Measurements from ENCODE around the gene RGL3. TPM values are rescaled to one million over a fixed set of nuclear protein-coding genes. Genes with fewer than 3 reads are reported as not detected.

RGL3 gene
- total RNA-seq, 2 experiments from 2014 or later = not detected

DNA sequence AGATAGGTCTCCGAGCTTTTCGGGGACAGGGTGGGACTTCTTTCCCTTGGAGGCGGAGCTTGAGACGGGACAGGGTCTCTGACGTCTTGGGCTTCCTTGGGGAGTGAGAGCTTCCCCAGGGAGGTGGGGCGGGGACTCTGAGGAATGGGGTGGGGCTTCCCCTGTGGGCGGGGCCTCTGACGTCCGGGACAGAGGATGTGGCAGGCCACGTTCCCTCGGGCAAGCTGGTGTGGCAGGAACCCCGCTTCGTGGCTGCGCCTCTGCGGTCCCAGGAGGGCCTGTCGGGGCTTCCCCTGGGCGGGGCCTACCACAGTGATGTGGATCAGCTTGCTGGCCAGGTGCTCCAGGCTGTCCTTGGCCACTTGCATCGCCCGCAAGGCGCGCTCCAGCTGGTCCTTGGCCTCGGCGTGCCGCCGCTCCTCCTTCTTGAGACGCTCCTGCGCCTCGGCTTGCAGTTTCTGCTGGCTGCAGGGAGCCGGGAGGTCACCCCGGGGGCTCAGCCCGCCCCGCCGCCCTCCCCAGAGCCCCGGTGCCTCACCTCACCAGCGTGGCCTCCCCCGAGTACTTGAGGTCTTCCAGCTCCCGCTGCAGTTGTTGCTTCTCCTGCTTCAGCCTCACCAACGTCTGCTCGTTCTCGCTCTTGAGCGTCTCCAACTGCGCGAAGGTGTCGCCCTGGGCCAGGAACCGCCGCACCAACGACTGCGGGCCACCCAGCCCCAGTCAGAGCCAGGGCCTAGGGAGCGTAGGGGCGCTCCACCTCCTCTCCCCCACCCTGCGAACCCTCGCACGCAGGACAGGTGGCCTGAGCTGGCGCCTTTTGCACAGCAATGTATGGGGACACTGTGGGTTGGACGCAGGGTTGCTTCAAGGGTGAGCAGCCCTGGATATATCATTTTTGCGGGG, 3.3 kb upstream of the RGL3 start:
- Mint-ChIP-seq H3K27me3 (peaks cover 62% of the 10 kb centered on the region), H3K4me3 (peak overlapping the region; percentile 83), H3K27ac (no peak overlapping the region), H3K9me3 (no peaks in the 10 kb centered on the region), H3K36me3 (ENCODE audit: low read depth) (no peaks in the 10 kb centered on the region), H3K4me1 (ENCODE audit: low read depth) (peaks cover 43% of the 10 kb centered on the region)
- TF ChIP-seq, protein P1, sequence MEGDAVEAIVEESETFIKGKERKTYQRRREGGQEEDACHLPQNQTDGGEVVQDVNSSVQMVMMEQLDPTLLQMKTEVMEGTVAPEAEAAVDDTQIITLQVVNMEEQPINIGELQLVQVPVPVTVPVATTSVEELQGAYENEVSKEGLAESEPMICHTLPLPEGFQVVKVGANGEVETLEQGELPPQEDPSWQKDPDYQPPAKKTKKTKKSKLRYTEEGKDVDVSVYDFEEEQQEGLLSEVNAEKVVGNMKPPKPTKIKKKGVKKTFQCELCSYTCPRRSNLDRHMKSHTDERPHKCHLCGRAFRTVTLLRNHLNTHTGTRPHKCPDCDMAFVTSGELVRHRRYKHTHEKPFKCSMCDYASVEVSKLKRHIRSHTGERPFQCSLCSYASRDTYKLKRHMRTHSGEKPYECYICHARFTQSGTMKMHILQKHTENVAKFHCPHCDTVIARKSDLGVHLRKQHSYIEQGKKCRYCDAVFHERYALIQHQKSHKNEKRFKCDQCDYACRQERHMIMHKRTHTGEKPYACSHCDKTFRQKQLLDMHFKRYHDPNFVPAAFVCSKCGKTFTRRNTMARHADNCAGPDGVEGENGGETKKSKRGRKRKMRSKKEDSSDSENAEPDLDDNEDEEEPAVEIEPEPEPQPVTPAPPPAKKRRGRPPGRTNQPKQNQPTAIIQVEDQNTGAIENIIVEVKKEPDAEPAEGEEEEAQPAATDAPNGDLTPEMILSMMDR (IDR thresholded peaks at IDR 0.05) = no peak
- DNase-seq (peak; percentile 24 to 85 (median 48)), ATAC-seq (ENCODE audit: poor library complexity) (peak; percentile 59)
- Histone ChIP-seq H3K27ac (ENCODE audit: low read depth in 1 of 2, low read length in 2 of 2) (no peak overlapping the region), H3K36me3 (ENCODE audit: insufficient read depth, low read length) (no peaks in the 10 kb centered on the region), H3K9me3 (ENCODE audit: control insufficient read depth in 1 of 2, insufficient read depth in 1 of 2, low read length in 2 of 2) (peaks cover 0 to 36% of the 10 kb centered on the region in 2 experiments), H3K4me1 (ENCODE audit: insufficient read depth, low read length) (peaks cover 52% of the 10 kb centered on the region), H3K27me3 (ENCODE audit: control insufficient read depth in 1 of 2, insufficient read depth in 2 of 2, low read length in 2 of 2) (peaks cover 51 to 57% of the 10 kb centered on the region in 2 experiments), H3K4me3 (ENCODE audit: low read length) (peak overlapping the region; percentile 37)
- intact Hi-C loops (cut with DNase I, micrococcal nuclease) = loop anchor here in 1 of 2 experiments (2.0 kb wide), 1 partner anchor 42 kb away; no protein-coding TSS in a partner anchor
- ChIA-PET POLR2A (interaction anchor here (1.7 to 3.0 kb wide), 5 partner anchors 13 to 60 kb away, joined by 5 to 19 read pairs (median 15); partner anchors contain the start of genes ODAD3, PRKCSH and SWSAP1), CTCF (interaction anchor here (0.6 to 2.4 kb wide), 3 partner anchors 13 to 41 kb away, joined by 4 to 20 read pairs (median 12); partner anchors contain the start of genes ODAD3 and PRKCSH)

DNA sequence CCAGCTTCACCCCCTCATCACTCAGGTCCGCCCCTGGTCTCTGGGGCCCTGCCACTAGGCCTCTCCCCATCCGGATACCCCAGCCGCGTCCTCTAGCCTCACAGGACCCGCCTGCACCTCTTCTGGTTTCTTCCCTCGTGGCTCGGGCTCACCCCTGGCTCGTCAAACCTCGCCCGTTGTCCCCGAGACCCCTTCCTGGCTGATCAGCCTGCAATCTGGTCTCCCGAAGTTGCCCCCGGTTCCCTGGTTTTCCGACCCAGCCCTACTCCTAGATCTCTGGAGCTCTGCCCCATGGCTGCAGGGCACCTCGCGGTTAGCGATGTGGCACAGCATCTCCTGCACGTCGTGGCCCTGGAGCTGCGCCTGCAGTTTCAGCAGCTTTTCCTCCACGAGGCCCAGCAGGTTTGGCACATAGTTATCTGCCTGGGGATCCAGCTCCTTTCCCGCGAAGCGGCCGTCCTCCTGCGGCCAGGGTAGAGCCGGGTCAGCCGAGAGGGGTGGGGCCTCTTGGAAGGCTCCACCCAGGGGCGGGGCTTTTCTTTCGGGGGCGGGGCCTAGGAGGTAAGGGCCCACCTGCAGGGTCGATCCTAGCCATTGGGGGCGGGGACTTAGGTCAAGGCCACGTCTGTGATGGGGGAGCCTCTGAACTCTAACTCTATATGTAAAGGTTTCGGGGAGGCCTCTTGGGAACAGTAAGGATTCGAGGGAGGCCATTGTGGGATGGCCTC, 2.4 kb upstream of the RGL3 start:
- TF ChIP-seq, protein P1 (IDR thresholded peaks at IDR 0.05) = no peak
- peaks cover 43% of the 10 kb centered on the region for H3K4me1 Mint-ChIP-seq (ENCODE audit: low read depth)

More for the DNA sequence above, 2.4 kb upstream of the RGL3 start:
- ChIA-PET POLR2A (interaction anchor here (1.0 to 3.0 kb wide), 6 partner anchors 13 to 61 kb away, joined by 3 to 19 read pairs (median 11); partner anchors contain the start of genes EPOR, ODAD3, PRKCSH and SWSAP1), CTCF (interaction anchor here (2.0 to 2.4 kb wide), 2 partner anchors 14 to 40 kb away, joined by 12 to 20 read pairs; partner anchors contain the start of genes ODAD3 and PRKCSH)
- DNase-seq (peak in 9 of 14 experiments; percentile 16 to 66 (median 31)), ATAC-seq (ENCODE audit: poor library complexity) (peak; percentile 44)
- Histone ChIP-seq H3K27me3 (ENCODE audit: control insufficient read depth in 1 of 2, insufficient read depth in 2 of 2, low read length in 2 of 2) (peaks cover 51 to 57% of the 10 kb centered on the region in 2 experiments), H3K36me3 (ENCODE audit: insufficient read depth, low read length) (no peaks in the 10 kb centered on the region), H3K4me3 (ENCODE audit: low read length) (peak overlapping the region; percentile 37), H3K27ac (ENCODE audit: low read depth in 1 of 2, low read length in 2 of 2) (no peak overlapping the region), H3K9me3 (ENCODE audit: control insufficient read depth in 1 of 2, insufficient read depth in 1 of 2, low read length in 2 of 2) (peaks cover 0 to 36% of the 10 kb centered on the region in 2 experiments), H3K4me1 (ENCODE audit: insufficient read depth, low read length) (peaks cover 52% of the 10 kb centered on the region)
- Mint-ChIP-seq H3K9me3 (no peaks in the 10 kb centered on the region), H3K27me3 (peaks cover 70% of the 10 kb centered on the region), H3K36me3 (ENCODE audit: low read depth) (no peaks in the 10 kb centered on the region), H3K27ac (no peak overlapping the region), H3K4me3 (peak overlapping the region; percentile 51)
- intact Hi-C loops (cut with DNase I, micrococcal nuclease) = loop anchor here in 1 of 2 experiments (2.0 kb wide), 1 partner anchor 41 kb away; no protein-coding TSS in a partner anchor
